H1 (cell line): Measurements from ENCODE around the gene TAMALIN. TPM values are rescaled to one million over a fixed set of nuclear protein-coding genes. Genes with fewer than 3 reads are reported as not detected.

Source experiments
- CTCF ChIA-PET: fragments of 300-600 bp; sonication (Branson Sonifier 250); formaldehyde crosslinking; loops from one replicate; lab custom pipeline; 2021; ENCODE audit not compliant: partially characterized antibody; lab: Charles Lee
- POLR2A ChIA-PET: fragments of 300-600 bp; sonication (Branson Sonifier 250); formaldehyde crosslinking; loops from one replicate; lab custom pipeline; 2021; ENCODE audit warnings: inconsistent platforms; ENCODE audit not compliant: partially characterized antibody; lab: Charles Lee
- DNase-seq, 2 experiments: peaks; one replicate each; pipeline versions ENCODE4 v3.0.0 to v3.0.0-alpha.2; 2010 to 2022; ENCODE audit warnings: low spot score in 2 of 2, low read depth in 1 of 2, mixed read lengths in 1 of 2
- FAIRE-seq: peaks from 2 replicates; lab custom pipeline; 2011; peaks lifted over from hg19 to GRCh38; lab: Jason Lieb, UNC
- H2AFZ ChIP-seq: 2 replicates; pipeline ENCODE4 v1.8.1; 2012; ENCODE audit warnings: low read length, inconsistent platforms
- H2AK5ac ChIP-seq: 2 replicates; pipeline ENCODE4 v1.6.1; 2013; ENCODE audit warnings: low read depth, low read length
- H2BK120ac ChIP-seq: replicated peaks from 2 replicates; pipeline ENCODE3; 2013; ENCODE audit warnings: low read depth, low read length, inconsistent platforms
- H2BK12ac ChIP-seq: 2 replicates; pipeline ENCODE4 v1.6.1; 2013; ENCODE audit warnings: low read depth, low read length
- H2BK15ac ChIP-seq: 2 replicates; pipeline ENCODE4 v1.6.1; 2013; ENCODE audit warnings: low read length
- H2BK20ac ChIP-seq: 2 replicates; pipeline ENCODE4 v1.6.1; 2013; ENCODE audit warnings: low read length
- H2BK5ac ChIP-seq: 2 replicates; pipeline ENCODE4 v1.6.1; 2013; ENCODE audit warnings: low read depth, low read length
- H3K14ac ChIP-seq: 2 replicates; pipeline ENCODE4 v1.6.1; 2013; ENCODE audit warnings: inconsistent platforms; ENCODE audit not compliant: insufficient read length
- H3K18ac ChIP-seq: 2 replicates; pipeline ENCODE4 v1.6.1; 2013; ENCODE audit warnings: low read length; ENCODE audit errors: extremely low read depth
- H3K23ac ChIP-seq: 2 replicates; pipeline ENCODE4 v1.6.1; 2013; ENCODE audit warnings: inconsistent platforms; ENCODE audit not compliant: insufficient read length
- H3K23me2 ChIP-seq: 2 replicates; pipeline ENCODE4 v1.6.1; 2013; ENCODE audit warnings: low read depth, low read length
- H3K27ac ChIP-seq: 2 replicates; pipeline ENCODE4 v1.6.1; 2011; ENCODE audit warnings: low read depth, low read length, inconsistent platforms
- H3K27me3 ChIP-seq, 4 experiments: replicated peaks in 1 of 4; 1 replicate in 1 of 4; 2 replicates in 3 of 4; pipeline versions ENCODE4 v1.6.1 to v1.8.1; 2011 to 2013; ENCODE audit warnings: low read length in 3 of 4, mild to moderate bottlenecking in 3 of 4, inconsistent platforms in 2 of 4, mixed read lengths in 2 of 4, moderate library complexity in 1 of 4; ENCODE audit not compliant: control insufficient read depth in 3 of 4, insufficient read depth in 3 of 4; ENCODE audit errors: extremely low read depth in 1 of 4
- H3K36me3 ChIP-seq, 4 experiments: 2 replicates each; pipeline versions ENCODE4 v1.6.1 to v1.8.1; 2011 to 2013; ENCODE audit warnings: mild to moderate bottlenecking in 4 of 4, low read length in 3 of 4, moderate library complexity in 2 of 4, control low read depth in 1 of 4, inconsistent platforms in 1 of 4; ENCODE audit not compliant: insufficient read depth in 4 of 4, control insufficient read depth in 2 of 4
- H3K4ac ChIP-seq: replicated peaks from 2 replicates; pipeline ENCODE3; 2013; ENCODE audit warnings: low read length, low read depth, mixed read lengths, inconsistent platforms; ENCODE audit not compliant: insufficient read length
- H3K4me1 ChIP-seq, 4 experiments: replicated peaks in 1 of 4; 1 replicate in 1 of 4; 2 replicates in 3 of 4; pipeline versions ENCODE4 v1.6.1 to v1.8.1; 2011 to 2013; ENCODE audit warnings: low read length in 3 of 4, inconsistent platforms in 2 of 4, mixed read lengths in 1 of 4; ENCODE audit not compliant: insufficient read depth in 4 of 4, control insufficient read depth in 3 of 4
- H3K4me2 ChIP-seq, 2 experiments: 2 replicates each; pipeline versions ENCODE4 v1.6.1 to v1.8.1; 2011 to 2013; ENCODE audit warnings: low read depth in 2 of 2, low read length in 2 of 2, control low read depth in 1 of 2, inconsistent platforms in 1 of 2, mild to moderate bottlenecking in 1 of 2; ENCODE audit not compliant: insufficient read depth in 1 of 2
- H3K4me3 ChIP-seq, 4 experiments: fragments of 200-600, 300-600 bp in 1 of 4; sonication (generic), shearing (Covaris generic), sonication (Bioruptor Twin) in 1 of 4; 2 replicates each; pipeline versions ENCODE4 v1.5.1 to v1.8.1; 2011 to 2016; ENCODE audit warnings: low read length in 4 of 4, low read depth in 3 of 4, control low read depth in 2 of 4, inconsistent platforms in 2 of 4, mild to moderate bottlenecking in 2 of 4, mixed read lengths in 1 of 4, moderate library complexity in 1 of 4; ENCODE audit not compliant: insufficient read depth in 2 of 4; ENCODE audit errors: extremely low read depth in 1 of 4
- H3K56ac ChIP-seq: replicated peaks from 2 replicates; pipeline ENCODE3; 2013; ENCODE audit warnings: low read depth, mild to moderate bottlenecking, mixed read lengths, low read length, inconsistent platforms; ENCODE audit not compliant: insufficient read length
- H3K79me1 ChIP-seq: 2 replicates; pipeline ENCODE4 v1.6.1; 2013; ENCODE audit warnings: low read depth, low read length, control low read depth
- H3K79me2 ChIP-seq, 2 experiments: 2 replicates each; pipeline versions ENCODE4 v1.6.1 to v1.8.1; 2012 to 2013; ENCODE audit warnings: low read length in 2 of 2, mild to moderate bottlenecking in 2 of 2, inconsistent platforms in 1 of 2; ENCODE audit not compliant: insufficient read depth in 2 of 2, control insufficient read depth in 1 of 2
- H3K9ac ChIP-seq, 4 experiments: replicated peaks in 1 of 4; 1 replicate in 1 of 4; 2 replicates in 3 of 4; pipeline versions ENCODE4 v1.6.1 to v1.8.1; 2011 to 2013; ENCODE audit warnings: low read depth in 3 of 4, low read length in 3 of 4, control low read depth in 2 of 4, mild to moderate bottlenecking in 2 of 4, moderate library complexity in 2 of 4, inconsistent platforms in 1 of 4; ENCODE audit errors: extremely low read depth in 1 of 4
- H3K9me3 ChIP-seq, 2 experiments: 2 replicates each; pipeline versions ENCODE4 v1.6.1 to v1.8.1; 2012 to 2013; ENCODE audit warnings: mild to moderate bottlenecking in 2 of 2, moderate library complexity in 2 of 2, control low read depth in 1 of 2, inconsistent platforms in 1 of 2, low read depth in 1 of 2, low read length in 1 of 2, mixed read lengths in 1 of 2; ENCODE audit not compliant: insufficient read depth in 2 of 2
- H4K20me1 ChIP-seq, 2 experiments: replicated peaks in 1 of 2; 2 replicates each; pipeline versions ENCODE3 to v1.8.1; 2011 to 2013; ENCODE audit warnings: inconsistent platforms in 2 of 2, low read length in 2 of 2, mild to moderate bottlenecking in 1 of 2; ENCODE audit not compliant: insufficient read depth in 2 of 2, control insufficient read depth in 1 of 2
- H4K5ac ChIP-seq: 2 replicates; pipeline ENCODE4 v1.6.1; 2013; ENCODE audit warnings: low read length, low read depth, mixed read lengths, inconsistent platforms; ENCODE audit not compliant: insufficient read length
- H4K8ac ChIP-seq: 2 replicates; pipeline ENCODE4 v1.8.0; 2013; ENCODE audit warnings: mild to moderate bottlenecking, moderate library complexity, low read length, inconsistent platforms; ENCODE audit not compliant: insufficient read depth; ENCODE audit errors: extremely low read depth
- H4K91ac ChIP-seq: replicated peaks from 2 replicates; pipeline ENCODE3; 2013; ENCODE audit warnings: low read length, mixed read lengths, inconsistent platforms; ENCODE audit not compliant: insufficient read length
- CHD2 ChIP-seq: IDR thresholded peaks from 2 replicates; pipeline ENCODE4 v1.6.1; 2012; ENCODE audit warnings: low read length, improper control_type of control experiment
- CTBP2 ChIP-seq: IDR thresholded peaks from 2 replicates; pipeline ENCODE4 v1.7.0; 2011; ENCODE audit warnings: borderline replicate concordance, mild to moderate bottlenecking, moderate library complexity, mixed read lengths, low read length; ENCODE audit not compliant: insufficient read depth, insufficient read length
- EZH2 ChIP-seq: fragments of 200-600 bp; sonication (generic); IDR thresholded peaks from 2 replicates; pipeline ENCODE4 v1.7.1; 2012; ENCODE audit warnings: low read depth, mild to moderate bottlenecking, moderate library complexity, low read length, inconsistent platforms; ENCODE audit not compliant: severe bottlenecking
- KDM1A ChIP-seq: fragments of 200-600, 300-600 bp; sonication (generic); IDR thresholded peaks from 2 replicates; pipeline ENCODE4 v1.7.1; 2016; ENCODE audit warnings: mild to moderate bottlenecking, low read length, borderline replicate concordance
- SAP30 ChIP-seq: fragments of 300-600 bp; sonication (generic); IDR thresholded peaks from 2 replicates; pipeline ENCODE4 v1.7.1; 2012; ENCODE audit warnings: low read length, moderate library complexity, mild to moderate bottlenecking, inconsistent platforms; ENCODE audit not compliant: insufficient read depth, insufficient replicate concordance
- SUZ12 ChIP-seq: fragments of 200-600 bp; sonication (generic); IDR thresholded peaks from 2 replicates; pipeline ENCODE4 v1.6.1; 2012; ENCODE audit warnings: mild to moderate bottlenecking, inconsistent platforms, low read length, moderate library complexity, mixed read lengths
- TCF12 ChIP-seq: IDR thresholded peaks from 2 replicates; pipeline ENCODE4 v1.6.1; 2011; ENCODE audit warnings: low read depth, mild to moderate bottlenecking, low read length
- WGBS, 2 experiments: shearing (Covaris generic) in 1 of 2; methylation state at CpG; one replicate each; pipeline versions ENCODE4 v1.1.6 to v1.1.7; 2013 to 2015; ENCODE audit warnings: low lambda C conversion rate in 2 of 2, mixed read lengths in 2 of 2, inconsistent platforms in 1 of 2, low coverage in 1 of 2, missing lambda C conversion rate in 1 of 2; ENCODE audit not compliant: insufficient replicate concordance in 2 of 2, insufficient coverage in 1 of 2, insufficient read length in 1 of 2; ENCODE audit errors: extremely low coverage in 1 of 2, missing lambda C conversion rate in 1 of 2; 5-methylcytosine and 5-hydroxymethylcytosine counted together
- polyA plus RNA-seq, 7 experiments: library from polyadenylated mRNA; depleted of rRNA in 3 of 7; stranded (reverse) in 5 of 7; unstranded in 2 of 7; fragments of >200 nt in 5 of 7; fragments of 200-250 nt in 2 of 7; gene quantifications; 1 replicate in 5 of 7; 2 replicates in 1 of 7; 4 replicates in 1 of 7; pipeline versions ENCODE4 v1.2.1 to v1.2.3, GENCODE V29; 2011 to 2013; ENCODE audit warnings: missing spikeins in 2 of 7, mixed read lengths in 2 of 7
- total RNA-seq: library from RNA; stranded (reverse); fragmentation: NEBNext Ultra II Directional; extraction: Animal tissue kit (Norgen Biotek cat#: 25700); gene quantifications from 2 replicates; pipeline ENCODE4 v1.2.1, GENCODE V29; 2021

TAMALIN gene
- total and polyA plus RNA-seq, 2 of the 8 experiments (the other 6 are each of a cell fraction or from before 2014, with no cell fraction given) = 2.6 to 4.9 TPM

DNA sequence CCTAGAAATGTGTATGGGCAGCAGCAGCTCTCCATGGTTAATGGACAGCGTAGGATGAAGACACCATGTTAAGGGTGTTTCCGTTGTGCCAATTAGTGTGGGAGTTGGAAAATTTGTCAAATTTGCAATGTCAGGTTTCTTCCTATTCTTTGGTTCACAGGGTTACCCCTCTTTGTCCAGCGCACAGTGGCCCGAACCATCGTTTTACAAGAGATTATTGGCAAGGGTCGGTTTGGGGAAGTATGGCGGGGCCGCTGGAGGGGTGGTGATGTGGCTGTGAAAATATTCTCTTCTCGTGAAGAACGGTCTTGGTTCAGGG lies 26.0 kb upstream of the TAMALIN start:
- no peak for FAIRE-seq
- Histone ChIP-seq H4K20me1 (peaks cover 0 to 5% of the 10 kb centered on the region in 2 experiments), H4K91ac (no peak overlapping the region), H4K8ac (no peak overlapping the region), H2BK120ac (no peak overlapping the region), H3K4me3 (no peak overlapping the region), H2BK12ac (no peak overlapping the region), H3K23ac (no peak overlapping the region), H3K4ac (no peak overlapping the region), H3K9me3 (no peaks in the 10 kb centered on the region), H3K56ac (no peak overlapping the region), H3K14ac (no peak overlapping the region), H3K79me2 (no peaks in the 10 kb centered on the region), H4K5ac (no peak overlapping the region), H3K4me2 (no peak overlapping the region), H3K4me1 (no peaks in the 10 kb centered on the region), H3K27me3 (no peaks in the 10 kb centered on the region), H2AFZ (no peak overlapping the region), H3K18ac (no peak overlapping the region), H3K23me2 (no peaks in the 10 kb centered on the region), H3K79me1 (no peaks in the 10 kb centered on the region), H2BK5ac (no peak overlapping the region), H3K36me3 (peaks cover 5 to 28% (median 22%) of the 10 kb centered on the region in 4 experiments), H3K9ac (no peak overlapping the region), H2BK20ac (no peak overlapping the region), H2BK15ac (no peak overlapping the region), H3K27ac (no peak overlapping the region), H2AK5ac (no peak overlapping the region)
- DNase-seq = no peak
- POLR2A ChIA-PET = no interaction called here
- 93% methylated on average over 10 of the region's 10 CpGs; no CpG with 5 or more reads in 1 of the 2 experiments for WGBS, 2 experiments
- CTCF ChIA-PET = interaction anchor here (0.6 to 38.2 kb wide), 21 partner anchors 9 to 1262 kb away, joined by 3 to 1249 read pairs (median 4); partner anchors contain the start of gene ANKRD33
- TF ChIP-seq SAP30 (no peak), SUZ12 (no peak), CTBP2 (no peak), KDM1A (no peak), TCF12 (no peak), EZH2 (no peak), CHD2 (no peak)
